Keratinocyte (primary cell): Measurements from ENCODE around the gene SAMD4A. TPM values are rescaled to one million over a fixed set of nuclear protein-coding genes. Genes with fewer than 3 reads are reported as not detected.

ENCODE experiments used
- DNase-seq: peaks from one replicate; pipeline ENCODE4 v3.0.0-alpha.2; 2011; ENCODE audit warnings: low read depth, missing footprints, low spot score
- FAIRE-seq: peaks from 2 replicates; lab custom pipeline; 2011; peaks lifted over from hg19 to GRCh38; lab: Jason Lieb, UNC
- H2AFZ ChIP-seq: 2 replicates; pipeline ENCODE4 v1.6.0; 2012; ENCODE audit warnings: low read length, control low read depth, inconsistent platforms; ENCODE audit not compliant: control insufficient read depth
- H3K27ac ChIP-seq: 2 replicates; pipeline ENCODE4 v1.5.1; 2011; ENCODE audit warnings: low read length; ENCODE audit not compliant: control insufficient read depth, insufficient read depth
- H3K27me3 ChIP-seq: 3 replicates; pipeline ENCODE4 v1.6.0; 2011; ENCODE audit warnings: low read length; ENCODE audit not compliant: control insufficient read depth, insufficient read depth; ENCODE audit errors: extremely low read depth
- H3K36me3 ChIP-seq, 2 experiments: 2 replicates in 1 of 2; 3 replicates in 1 of 2; pipeline ENCODE4 v1.5.1; 2011; ENCODE audit warnings: low read length in 2 of 2, mild to moderate bottlenecking in 1 of 2; ENCODE audit not compliant: control insufficient read depth in 2 of 2, insufficient read depth in 2 of 2; ENCODE audit errors: extremely low read depth in 1 of 2
- H3K4me1 ChIP-seq: 3 replicates; pipeline ENCODE4 v1.5.1; 2011; ENCODE audit warnings: low read length; ENCODE audit not compliant: control insufficient read depth, insufficient read depth; ENCODE audit errors: extremely low read depth
- H3K4me2 ChIP-seq: 3 replicates; pipeline ENCODE4 v1.6.0; 2011; ENCODE audit warnings: low read depth, low read length; ENCODE audit not compliant: control insufficient read depth, insufficient read depth; ENCODE audit errors: extremely low read depth
- H3K4me3 ChIP-seq, 3 experiments: fragments of 200-600 bp in 1 of 3; sonication (generic) in 1 of 3; 2 replicates in 2 of 3; 3 replicates in 1 of 3; pipeline ENCODE4 v1.5.1; 2011 to 2016; ENCODE audit warnings: low read length in 3 of 3, mild to moderate bottlenecking in 3 of 3, control low read depth in 2 of 3, inconsistent platforms in 1 of 3, low read depth in 1 of 3, mixed read lengths in 1 of 3, mixed run types in 1 of 3, moderate library complexity in 1 of 3; ENCODE audit not compliant: control insufficient read depth in 2 of 3, insufficient read depth in 2 of 3; ENCODE audit errors: extremely low read depth in 1 of 3
- H3K79me2 ChIP-seq: 2 replicates; pipeline ENCODE4 v1.6.0; 2012; ENCODE audit warnings: low read length; ENCODE audit not compliant: control insufficient read depth, insufficient read depth
- H3K9ac ChIP-seq: 3 replicates; pipeline ENCODE4 v1.6.0; 2011; ENCODE audit warnings: low read length; ENCODE audit not compliant: control insufficient read depth, insufficient read depth; ENCODE audit errors: extremely low read depth
- H3K9me1 ChIP-seq: 3 replicates; pipeline ENCODE4 v1.6.0; 2011; ENCODE audit warnings: low read length; ENCODE audit not compliant: control insufficient read depth, insufficient read depth; ENCODE audit errors: extremely low read depth
- H3K9me3 ChIP-seq: 2 replicates; pipeline ENCODE4 v1.5.1; 2012; ENCODE audit warnings: low read depth, low read length; ENCODE audit not compliant: control insufficient read depth
- H4K20me1 ChIP-seq: 3 replicates; pipeline ENCODE4 v1.6.0; 2011; ENCODE audit warnings: low read length; ENCODE audit not compliant: control insufficient read depth, insufficient read depth; ENCODE audit errors: extremely low read depth
- CTCF ChIP-seq, 3 experiments: IDR thresholded peaks in 1 of 3; conservative IDR thresholded peaks in 1 of 3; optimal IDR thresholded peaks in 1 of 3; 2 replicates in 2 of 3; 3 replicates in 1 of 3; pipeline versions ENCODE3 to v1.5.1; 2011; ENCODE audit warnings: low read length in 3 of 3, mild to moderate bottlenecking in 3 of 3, moderate library complexity in 2 of 3, control low read depth in 1 of 3, inconsistent platforms in 1 of 3; ENCODE audit not compliant: insufficient read depth in 2 of 3; ENCODE audit errors: extremely low read depth in 1 of 3
- EZH2 ChIP-seq: IDR thresholded peaks from one replicate; pipeline ENCODE4 v1.6.1; 2012; ENCODE audit warnings: inconsistent platforms, mild to moderate bottlenecking, low read length, moderate library complexity
- dilution Hi-C: fragments of 300-500 bp; cut with MboI; formaldehyde crosslinking; loops from one replicate; pipeline ENCODE4 v1.7.0; 2020; ENCODE audit warnings: low sequenced_read_pairs; ENCODE audit not compliant: extremely low pct_ligation_motif_present
- polyA plus RNA-seq, 5 experiments: library from polyadenylated mRNA; depleted of rRNA in 3 of 5; stranded (reverse) in 3 of 5; stranded (forward) in 1 of 5; unstranded in 1 of 5; fragments of >200 nt; gene quantifications; 1 replicate in 1 of 5; 2 replicates in 3 of 5; 3 replicates in 1 of 5; pipeline versions ENCODE4 v1.2.1 to v1.2.3, GENCODE V29; 2011 to 2012; ENCODE audit warnings: missing spikeins in 2 of 5, low read depth in 1 of 5, low replicate concordance in 1 of 5

Gene SAMD4A
- polyA plus RNA-seq, 1 donor (not counting 4 experiments of a cell fraction or from before 2014, with no cell fraction given): 16.2 TPM

DNA sequence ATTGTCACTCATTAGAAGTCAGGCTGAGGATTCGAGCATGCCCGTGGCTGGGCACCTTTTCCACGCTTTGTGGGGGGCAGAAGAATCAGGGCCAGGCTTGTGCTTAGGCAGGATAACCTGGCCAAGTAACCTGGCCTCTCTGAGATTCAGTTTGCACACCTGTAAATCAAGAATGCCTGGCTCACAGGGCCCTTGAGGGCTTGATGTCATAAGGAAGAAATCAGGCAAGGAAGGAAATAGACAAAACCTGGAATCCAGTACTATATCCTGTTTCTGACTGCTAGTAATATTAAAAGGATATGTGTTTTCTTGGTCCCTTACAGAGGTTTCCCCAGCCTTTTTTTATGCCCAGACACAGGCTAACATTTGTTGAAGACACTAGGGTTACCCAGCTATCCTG, 91.9 kb downstream of the SAMD4A start:
- H3K9me3 ChIP-seq: no peaks in the 10 kb centered on the region
- FAIRE-seq (no peak), DNase-seq (no peak)
- H3K9ac ChIP-seq: peak overlapping the region; percentile 57
- H3K4me2 ChIP-seq: peak overlapping the region; percentile 33
- H3K79me2 ChIP-seq: peaks cover 40% of the 10 kb centered on the region
- no peaks in the 10 kb centered on the region for H3K27me3 ChIP-seq
- no peaks in the 10 kb centered on the region for H3K36me3 ChIP-seq
- no peak for TF ChIP-seq EZH2
- no peak for TF ChIP-seq CTCF (optimal IDR thresholded peaks at IDR 0.05 in 1 of 3, IDR thresholded peaks at IDR 0.05 in 1 of 3, conservative IDR thresholded peaks at IDR 0.05 in 1 of 3; ENCODE audit: extremely low read depth in 1 of 3, insufficient read depth in 2 of 3, low read length in 3 of 3)
- H3K9me1 ChIP-seq: no peaks in the 10 kb centered on the region
- H3K4me3 ChIP-seq: no peak overlapping the region
- no peaks in the 10 kb centered on the region for H4K20me1 ChIP-seq
- H3K27ac ChIP-seq: peak overlapping the region; percentile 75
- H2AFZ ChIP-seq: no peak overlapping the region
- peaks cover 26% of the 10 kb centered on the region for H3K4me1 ChIP-seq
- dilution Hi-C loops: no loop called here

DNA sequence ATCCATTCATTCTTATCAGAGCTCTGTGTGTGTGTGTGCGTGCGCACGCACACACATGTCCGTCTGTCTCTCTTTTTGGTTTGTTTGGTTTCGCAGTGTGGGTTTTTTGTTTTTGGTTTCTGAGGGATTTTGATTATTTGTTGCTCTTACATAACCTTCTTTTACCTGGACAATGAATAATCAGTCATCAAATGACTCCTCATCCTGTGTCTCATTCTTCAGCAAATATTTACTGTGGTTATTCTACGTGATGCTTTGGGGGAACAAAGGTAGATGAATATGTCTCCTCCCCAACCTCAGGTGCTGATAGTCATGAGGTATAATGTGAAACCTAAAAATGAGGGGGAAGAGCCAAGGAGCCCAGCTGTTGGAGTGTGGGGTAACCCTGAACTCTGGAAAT, 92.4 kb downstream of the SAMD4A start:
- H3K9me3 ChIP-seq: no peaks in the 10 kb centered on the region
- no peaks in the 10 kb centered on the region for H3K27me3 ChIP-seq
- TF ChIP-seq EZH2 (no peak), CTCF (optimal IDR thresholded peaks at IDR 0.05 in 1 of 3, IDR thresholded peaks at IDR 0.05 in 1 of 3, conservative IDR thresholded peaks at IDR 0.05 in 1 of 3; ENCODE audit: extremely low read depth in 1 of 3, insufficient read depth in 2 of 3, low read length in 3 of 3) (no peak)
- no peaks in the 10 kb centered on the region for H3K9me1 ChIP-seq
- H3K79me2 ChIP-seq: peaks cover 36% of the 10 kb centered on the region
- H3K36me3 ChIP-seq: no peaks in the 10 kb centered on the region
- H2AFZ ChIP-seq: no peak overlapping the region
- H3K4me2 ChIP-seq: peak overlapping the region; percentile 61
- H3K27ac ChIP-seq: peak overlapping the region; percentile 87
- dilution Hi-C loops: no loop called here
- peak overlapping the region; percentile 64 for H3K9ac ChIP-seq
- FAIRE-seq: peak; percentile 60
- peak; percentile 66 for DNase-seq
- H3K4me3 ChIP-seq: no peak overlapping the region
- H4K20me1 ChIP-seq: no peaks in the 10 kb centered on the region
- H3K4me1 ChIP-seq: peaks cover 30% of the 10 kb centered on the region
